GM21447 (cell line): ENCODE results near the gene CCDC71.

Source experiments
- ATAC-seq: cut with Tn5 transposase; IDR thresholded peaks from one replicate; pipeline ENCODE4 v1.9.1; 2021; ENCODE audit not compliant: unreplicated experiment

Gene CCDC71

DNA sequence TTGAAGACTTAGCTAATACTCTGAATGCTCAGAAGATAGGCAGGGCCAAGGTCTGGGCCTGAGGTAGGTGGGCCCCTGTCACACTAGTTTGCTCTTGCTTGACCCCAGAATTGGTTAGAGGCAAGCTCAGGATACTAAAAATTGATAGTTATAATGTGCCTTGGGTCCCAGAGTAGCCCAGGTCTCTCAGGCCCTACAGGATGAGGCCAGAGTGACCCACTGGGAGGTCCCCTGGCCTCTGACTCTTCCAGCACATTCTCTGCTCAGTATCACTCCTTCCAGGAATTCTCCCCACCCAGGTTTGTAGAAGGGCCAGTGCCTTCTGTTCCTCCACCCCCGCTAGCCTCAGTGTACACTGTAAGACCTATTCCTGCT lies 4.6 kb upstream of the CCDC71 start:
- no peak for ATAC-seq

DNA sequence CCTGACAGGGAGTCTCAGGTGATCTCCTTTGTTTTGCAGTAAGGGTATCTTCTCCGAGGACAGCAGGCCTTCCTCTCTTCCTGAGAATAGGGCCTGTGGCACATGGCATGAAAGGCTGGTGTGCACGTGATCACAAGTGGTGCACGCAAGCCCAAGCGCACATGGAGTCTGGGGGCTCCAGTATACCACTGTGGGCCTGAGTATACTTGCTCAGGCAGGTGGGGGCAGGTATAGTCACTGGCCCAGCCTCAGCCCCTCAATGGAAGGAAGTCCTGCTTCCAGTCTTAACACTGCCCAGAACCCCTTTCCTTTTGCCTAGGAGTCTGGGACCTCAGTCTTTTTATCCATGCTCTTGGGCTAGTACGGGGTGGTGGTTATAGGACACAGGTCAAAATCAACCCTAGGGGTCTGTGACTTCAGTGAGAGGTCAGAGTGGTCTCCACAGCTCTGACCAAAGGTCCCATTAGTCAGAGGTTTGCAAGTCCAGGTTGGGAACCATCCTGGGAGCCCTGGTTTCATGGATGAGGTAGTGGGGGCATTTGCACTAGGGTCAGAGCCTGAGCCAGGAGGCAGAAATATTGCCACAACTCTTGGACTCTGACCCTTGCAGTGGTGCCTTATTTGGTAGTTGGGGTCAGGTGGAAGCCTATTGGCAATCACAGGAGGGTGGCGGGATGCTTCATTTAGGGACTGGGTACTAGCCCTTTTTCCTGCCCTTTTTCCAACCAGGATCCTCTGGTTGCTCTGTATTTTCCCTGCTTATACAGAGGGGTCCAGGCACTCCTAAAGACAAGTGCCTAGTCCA lies 823 bp upstream of the CCDC71 start:
- no peak for ATAC-seq

DNA sequence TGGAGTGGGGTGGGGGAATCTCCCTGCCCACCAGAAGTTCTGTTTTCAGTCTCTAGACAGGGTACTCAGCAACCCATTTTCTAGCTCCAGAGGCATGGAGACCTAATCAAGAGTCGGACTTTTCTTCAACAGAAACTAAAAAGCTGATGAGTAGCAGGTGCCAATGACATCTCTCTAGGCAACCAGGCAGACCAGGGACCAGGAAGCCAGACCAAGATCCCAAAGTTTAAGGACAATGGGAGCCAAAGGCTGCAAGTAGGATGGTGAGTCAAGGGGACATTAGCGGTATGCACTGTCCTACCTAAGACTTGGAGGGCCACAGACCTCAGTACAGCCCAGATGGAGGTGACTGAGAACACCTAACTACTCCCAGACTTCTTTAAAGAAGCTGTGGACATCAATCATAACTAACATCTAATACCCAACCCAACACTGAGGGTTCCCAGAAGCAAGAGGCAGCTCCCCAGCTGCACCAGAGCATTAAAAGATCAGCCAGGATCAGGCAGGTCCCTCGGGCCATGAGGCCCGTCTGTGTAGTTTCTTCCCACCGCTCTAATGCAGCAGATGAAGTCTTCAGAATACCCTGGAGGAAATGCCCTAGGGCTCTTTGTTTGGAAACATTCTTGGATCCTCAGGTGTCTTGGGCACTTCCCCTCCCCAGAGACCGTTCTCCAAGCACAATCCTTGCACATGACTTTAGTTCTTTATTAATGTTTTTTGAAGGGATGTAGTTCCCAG lies 979 bp downstream of the CCDC71 start:
- no peak for ATAC-seq

DNA sequence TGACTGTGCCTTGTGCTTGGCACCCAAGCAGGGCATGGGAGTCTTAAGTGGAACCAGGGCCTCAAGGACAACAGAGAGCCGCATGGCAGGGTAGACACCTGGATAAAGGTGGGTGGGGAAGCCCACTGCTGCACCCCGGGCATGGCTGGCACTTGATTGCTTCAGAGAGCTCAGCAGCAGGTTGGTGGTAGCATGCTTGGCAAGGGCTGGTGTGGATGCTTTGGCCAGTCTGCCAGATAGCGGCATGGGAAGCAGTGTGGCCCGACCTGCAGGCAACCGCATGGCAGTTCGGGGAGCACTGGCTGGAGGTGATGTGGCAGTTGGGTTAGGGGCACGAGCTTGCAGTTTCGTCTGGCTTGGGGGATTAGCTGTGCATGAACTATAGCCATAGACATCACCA lies 2.5 kb downstream of the CCDC71 start:
- ATAC-seq, result no peak

DNA sequence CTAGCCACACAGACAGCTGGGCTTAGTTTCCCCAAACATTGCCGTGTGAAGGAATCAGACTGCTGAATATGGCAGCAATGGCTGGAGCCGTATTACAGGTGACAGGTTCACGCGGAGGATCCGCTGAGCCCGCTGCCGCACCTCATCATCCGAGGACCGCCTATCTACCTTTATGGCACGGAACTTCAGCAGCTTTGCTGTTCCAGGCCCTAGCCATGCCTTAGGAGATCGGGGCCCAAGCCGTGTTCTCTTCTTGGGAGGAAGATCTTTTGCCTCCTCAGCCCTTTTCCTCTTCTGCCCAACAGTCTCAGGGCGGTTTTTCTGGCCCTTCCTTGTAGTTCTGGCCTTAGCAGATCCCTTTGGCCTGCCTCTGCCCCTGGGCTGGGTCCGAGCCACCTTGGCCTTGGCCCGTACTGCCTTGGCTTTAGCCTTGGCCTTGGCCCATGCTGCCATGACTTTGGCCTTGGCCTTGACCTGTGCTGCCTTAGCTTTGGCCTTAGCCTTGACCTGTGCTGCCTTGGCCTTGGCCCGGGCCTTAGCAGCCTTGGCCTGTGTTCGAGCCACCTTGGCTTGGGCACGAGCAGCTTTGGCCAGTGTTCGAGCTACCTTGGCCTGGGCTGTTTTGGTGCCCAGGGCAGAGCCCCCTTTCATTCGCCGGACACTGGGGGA lies 3.2 kb downstream of the CCDC71 start:
- ATAC-seq, result no peak

DNA sequence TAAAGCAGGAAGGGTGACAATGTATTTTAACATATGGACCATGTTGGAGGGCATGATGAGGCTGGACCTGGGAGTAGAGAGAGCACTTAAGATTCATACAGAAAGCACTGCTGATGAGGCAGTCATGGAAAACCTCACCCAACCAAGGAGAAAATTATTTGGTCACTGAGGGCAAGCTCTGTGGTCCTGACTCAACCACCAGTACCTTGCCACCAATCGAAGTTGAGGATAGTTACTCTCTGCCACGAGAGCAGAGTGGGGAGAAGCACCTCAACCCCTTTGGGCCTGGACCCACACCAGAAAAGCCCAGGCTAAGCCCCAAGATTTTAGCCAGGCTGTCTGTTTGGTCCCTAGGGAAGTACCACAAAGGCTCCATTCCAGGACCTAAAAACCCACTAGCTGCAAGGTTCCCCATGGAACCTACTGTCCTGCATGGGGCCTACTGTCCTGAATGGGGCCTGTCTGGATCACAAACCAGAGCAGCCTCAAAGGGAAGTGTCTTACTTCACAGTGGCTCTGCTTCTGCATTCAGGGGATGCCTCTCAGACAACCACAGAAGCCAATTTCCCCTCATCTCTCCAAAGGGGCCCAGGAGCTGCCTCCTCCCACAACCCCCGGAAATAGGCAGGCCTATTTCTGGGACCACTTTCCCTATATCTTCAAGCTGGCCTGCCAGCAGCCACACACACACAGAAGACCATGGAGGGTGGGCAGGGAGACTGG lies 4.2 kb downstream of the CCDC71 start:
- ATAC-seq, result no peak

DNA sequence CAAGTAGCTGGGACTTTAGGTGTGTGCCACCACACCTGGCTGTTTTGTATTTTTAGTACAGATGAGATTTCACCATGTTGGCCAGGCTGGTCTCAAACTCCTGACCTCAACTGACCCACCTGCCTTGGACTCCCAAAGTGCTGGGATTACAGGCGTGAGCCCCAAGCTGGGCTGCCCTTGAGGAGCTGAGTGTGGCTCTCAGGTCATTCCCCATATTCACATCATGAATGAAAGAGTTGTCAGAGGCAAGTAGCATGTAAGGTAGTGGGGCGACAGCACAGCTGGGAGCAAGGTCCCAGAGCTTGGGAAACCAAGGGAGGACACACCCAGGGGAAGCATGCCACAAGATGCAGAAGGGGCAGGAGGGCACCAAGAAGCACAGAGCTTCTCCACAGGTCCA lies 4.9 kb downstream of the CCDC71 start:
- no peak for ATAC-seq

DNA sequence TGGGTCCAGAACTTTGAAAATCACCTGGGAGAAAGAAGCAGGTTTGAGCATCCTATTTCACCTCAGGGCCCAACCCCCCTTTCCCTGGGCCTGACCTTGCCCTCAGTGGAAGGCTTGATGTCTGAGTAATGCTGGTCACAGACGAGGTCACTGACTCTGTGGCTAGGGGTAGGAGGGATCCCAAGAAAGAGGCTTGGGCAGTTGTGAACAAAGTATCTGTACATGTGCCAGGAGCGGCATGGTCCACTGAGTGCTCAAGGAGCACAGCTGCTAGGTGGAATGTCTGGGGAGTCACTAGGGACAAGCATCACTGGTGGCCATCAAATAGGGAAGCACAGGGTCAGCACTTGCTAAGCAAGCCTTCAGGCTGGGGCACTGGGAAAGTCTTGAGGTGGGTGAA lies 7.3 kb downstream of the CCDC71 start:
- ATAC-seq, result no peak

DNA sequence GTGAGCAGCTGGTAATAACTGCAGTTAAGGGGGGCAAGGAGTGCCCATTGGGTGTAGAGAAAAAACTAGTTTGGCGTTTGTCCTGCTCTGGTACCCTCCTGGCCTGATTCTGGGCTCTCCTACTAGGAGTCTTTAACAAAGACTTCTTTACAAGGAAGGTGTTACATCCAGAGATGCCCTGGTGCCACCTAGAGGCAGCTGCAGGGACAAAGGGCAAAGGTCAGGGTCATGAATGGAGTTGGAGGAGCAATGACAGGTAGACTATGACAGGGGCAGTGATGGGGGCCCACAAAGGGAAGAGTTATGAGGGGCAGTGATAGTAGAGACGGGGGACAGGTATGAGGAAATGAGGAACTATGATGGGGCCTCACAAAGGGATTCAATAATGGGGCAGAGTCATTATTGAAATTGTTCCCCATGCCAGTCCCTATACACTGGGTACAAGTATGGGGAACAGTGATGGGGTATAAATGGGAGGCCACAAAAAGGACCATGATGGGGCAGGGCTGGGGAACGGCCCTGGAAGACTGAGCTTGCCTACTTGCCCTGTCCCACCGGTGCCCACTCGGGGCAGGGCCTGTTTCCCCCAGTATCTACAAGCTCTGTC lies 7.9 kb downstream of the CCDC71 start:
- ATAC-seq, result no peak

DNA sequence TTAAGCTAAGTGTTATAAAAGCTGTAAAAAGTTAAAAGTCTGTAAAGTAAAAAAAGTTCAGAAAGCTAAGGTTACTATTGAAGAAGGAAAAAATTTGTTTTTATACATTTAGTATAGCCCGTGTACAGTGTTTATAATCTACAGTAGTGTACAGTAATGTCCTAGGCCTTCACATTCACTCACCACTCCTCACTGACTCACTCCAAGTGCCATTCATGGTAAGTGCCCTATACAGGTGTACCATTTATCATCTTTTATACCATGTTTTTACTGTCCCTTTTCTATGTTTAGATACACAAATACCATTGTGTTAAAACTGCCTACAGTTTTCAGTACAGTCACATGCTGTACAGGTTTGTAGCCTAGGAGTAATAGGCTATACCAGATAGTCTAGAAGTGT lies 8.8 kb downstream of the CCDC71 start:
- ATAC-seq, result no peak

DNA sequence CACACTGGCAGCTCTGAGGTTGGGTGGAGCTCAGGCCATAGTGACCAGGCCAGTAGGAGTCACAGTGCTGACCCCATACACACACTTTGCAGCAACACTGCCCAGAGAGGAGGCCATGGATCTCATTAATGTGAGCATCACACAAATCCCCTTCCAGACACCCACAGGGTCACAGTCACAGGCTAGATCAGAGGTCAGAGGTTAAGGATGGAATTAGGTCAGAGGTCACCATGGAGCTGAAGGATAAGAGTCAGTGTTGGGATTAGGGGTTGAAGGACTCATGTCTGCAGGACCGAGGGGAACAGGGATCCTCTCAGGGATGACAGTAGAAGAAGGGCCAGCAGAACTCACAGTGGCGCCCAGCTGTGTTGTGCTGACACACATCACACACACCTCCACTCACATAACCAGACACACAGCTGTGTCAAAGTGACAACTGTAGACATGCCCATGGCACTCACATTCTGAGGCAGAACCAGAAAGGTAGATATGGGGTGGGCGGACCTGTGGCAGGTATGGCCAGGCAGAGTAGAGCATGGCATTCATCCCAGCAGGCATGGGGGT lies 12.7 kb downstream of the CCDC71 start:
- ATAC-seq, result no peak

DNA sequence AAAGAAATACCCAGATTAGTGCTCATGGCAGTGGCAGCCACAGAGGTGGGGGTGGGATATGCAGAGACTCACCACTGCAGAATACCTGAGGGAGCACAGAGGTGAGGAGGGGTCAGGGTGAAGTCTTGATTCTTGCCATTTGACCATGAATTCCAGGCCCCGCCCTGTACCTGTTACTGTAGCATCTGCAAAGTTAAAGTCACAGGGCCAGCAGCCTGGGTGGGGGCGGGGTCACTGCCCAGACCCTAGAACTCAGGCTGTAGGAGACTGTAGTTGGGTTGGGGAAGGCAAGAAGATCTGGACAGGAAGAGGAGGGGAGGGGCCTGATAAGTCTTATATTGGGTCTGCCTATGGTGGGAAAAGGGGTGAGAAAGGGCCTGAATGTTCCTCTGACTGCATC lies 14.5 kb downstream of the CCDC71 start:
- ATAC-seq, result no peak

DNA sequence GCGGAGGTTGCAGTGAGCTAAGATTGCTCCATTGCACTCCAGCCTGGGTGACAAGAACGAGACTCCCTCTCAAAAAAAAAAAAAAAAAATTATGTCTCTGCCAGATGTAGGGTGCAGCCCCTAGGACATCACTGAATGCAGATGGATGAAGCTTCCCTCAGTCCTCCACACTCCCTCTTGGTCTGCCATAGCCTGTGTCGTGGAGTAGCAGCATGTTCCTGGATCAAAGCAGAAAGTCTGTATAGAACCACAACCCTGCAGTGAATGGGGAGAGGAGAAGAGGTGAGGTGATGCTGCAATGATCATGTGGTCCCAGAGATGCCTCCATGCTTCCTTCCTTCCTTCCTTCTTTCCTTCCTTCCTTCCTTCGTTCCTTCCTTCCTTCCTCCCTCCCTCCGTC lies 18.0 kb downstream of the CCDC71 start:
- no peak for ATAC-seq

DNA sequence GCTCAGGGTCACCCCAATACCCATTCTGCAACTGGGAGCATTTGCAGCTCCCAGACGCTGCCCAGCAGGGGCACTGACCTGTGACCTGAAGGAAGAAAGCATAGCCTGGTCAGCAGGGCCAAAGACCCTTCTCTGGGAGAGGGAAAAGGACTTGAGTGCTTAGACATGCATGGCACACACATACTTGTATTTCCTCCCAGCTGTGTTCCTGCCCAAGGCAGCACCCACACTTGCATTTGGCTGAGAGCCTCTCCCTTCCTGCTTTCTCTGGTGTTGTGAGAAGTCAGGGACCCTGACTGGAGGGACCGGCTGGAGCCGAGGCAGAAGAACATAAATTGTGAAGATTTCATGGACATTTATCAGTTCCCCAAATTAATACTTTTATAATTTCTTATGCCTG lies 26.1 kb downstream of the CCDC71 start:
- ATAC-seq, result no peak

DNA sequence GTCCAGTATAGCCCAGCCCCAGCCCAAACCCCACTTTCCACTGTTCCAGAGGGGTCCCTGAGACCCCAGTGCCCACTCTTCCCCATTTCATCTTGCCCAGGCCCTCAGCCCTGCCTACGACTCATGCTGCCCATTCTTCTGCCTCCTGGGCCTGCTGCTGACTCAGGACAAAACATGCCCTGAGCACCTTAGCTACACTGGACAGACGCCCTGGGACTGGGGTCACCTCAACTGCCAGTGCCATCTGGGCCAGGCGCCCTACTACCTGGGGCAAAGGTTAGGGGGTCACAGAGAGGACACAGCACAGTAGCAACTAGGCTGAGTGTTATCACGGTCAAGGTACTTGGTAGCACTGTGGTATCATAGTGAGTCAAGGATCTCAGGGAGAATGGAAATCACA lies 30.6 kb downstream of the CCDC71 start:
- no peak for ATAC-seq

DNA sequence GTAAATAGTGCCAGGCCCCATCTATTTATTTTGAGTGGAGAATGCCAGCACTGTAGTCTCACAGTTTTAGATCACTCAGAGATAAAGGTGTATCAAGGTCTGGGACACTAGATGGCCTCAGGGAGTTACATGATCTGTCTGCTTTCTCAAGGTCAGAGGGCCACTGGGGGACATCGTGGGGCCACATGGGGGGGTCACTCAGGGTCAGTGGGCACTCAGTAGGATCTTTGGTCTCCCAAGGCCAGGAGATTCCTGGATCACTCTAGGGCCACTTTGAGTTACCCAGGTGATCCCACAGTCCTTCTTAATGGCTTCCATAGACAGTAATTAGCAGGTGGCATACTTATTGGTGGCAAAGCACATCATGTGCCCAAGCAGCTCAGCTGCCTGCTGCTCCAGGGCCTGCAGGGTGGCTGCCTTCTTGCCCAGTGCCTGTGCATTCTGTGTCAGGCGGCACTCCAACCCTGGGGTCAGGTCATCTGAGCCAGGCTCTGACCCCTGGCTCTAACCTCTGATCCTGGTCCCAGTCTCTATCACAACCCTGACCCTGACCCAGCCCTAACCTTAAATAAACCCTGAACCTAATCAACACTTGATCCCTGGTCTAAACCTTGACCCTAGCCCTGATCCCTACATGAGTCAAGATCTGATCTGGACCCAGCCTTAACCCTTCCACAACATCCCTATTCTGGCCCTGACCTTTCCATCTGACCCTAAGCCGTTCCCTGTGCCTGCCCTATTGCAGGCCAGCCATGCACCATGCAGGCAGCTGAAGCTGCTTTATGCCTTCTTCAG lies 31.5 kb downstream of the CCDC71 start:
- ATAC-seq, result no peak

DNA sequence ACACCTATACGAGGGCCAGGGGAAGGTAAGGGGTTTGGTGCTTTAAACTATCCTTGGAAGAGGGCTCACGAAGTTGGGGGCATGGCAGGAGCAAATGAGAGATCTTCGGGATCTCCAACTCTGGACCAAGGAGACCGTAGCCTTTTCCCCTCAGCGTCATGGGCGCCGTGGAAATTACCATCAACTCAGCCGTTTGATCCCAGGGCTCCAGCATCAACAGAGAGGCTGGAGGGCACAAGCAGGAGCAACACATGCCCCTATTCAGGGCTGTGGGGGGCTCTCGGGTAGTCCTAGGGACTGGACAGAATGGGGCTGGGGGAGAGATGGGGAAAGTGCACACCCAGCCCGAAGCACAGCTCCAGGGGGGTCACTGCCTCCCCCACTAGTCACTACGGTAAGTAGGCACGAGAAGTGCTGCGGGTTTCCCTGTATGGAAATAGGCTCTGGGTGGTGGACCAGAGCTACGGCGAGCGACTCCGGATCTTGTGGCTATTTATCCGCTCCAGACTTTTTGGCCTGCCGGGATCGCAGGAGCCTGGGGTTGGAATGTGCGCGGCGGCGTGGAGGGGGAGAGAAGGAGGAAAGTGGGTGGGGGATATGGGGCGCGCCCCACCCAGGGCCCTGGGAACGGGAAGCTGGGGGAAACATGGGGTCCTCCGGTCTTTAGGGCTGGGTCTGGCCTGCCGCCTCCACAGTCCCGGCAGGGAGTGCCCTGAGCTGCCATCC lies 32.7 kb downstream of the CCDC71 start:
- no peak for ATAC-seq

DNA sequence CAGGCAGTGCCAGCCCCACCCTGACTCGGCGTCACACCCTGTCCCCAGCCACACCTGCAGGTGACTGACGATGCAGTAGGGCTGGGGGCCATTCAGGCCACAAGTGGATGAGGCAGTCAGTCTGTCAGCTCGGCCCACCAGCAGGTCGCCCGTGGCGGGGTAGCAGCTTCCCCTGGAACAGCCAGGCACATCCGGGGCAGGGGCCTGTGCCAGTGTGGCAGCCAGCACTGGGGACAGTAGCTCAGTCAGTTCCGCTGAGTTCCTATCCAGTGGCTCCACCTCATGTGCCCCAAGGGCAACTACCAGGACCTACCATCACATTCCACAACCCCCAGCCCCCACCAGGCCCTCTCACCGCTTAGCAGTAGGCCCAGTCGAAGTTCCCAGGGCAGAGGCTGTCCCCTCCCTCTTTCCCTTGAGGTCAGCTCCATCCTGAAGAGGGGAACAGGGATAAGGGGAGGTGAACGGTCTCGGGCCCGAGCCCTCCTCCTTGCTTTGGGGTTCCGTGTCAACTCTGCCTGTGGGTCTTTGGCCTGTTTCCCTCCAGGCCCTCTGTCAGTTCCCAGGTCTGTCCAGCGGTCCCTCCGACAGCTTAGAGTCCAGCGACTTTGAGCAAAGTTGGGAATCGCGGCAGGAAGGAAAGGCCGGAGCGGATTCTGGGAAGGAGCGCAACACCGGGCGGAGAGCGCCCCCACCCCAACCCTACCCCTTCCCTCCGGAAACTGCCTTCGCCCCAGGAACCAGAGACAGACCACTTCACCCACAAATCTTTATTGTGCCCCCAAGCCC lies 33.5 kb downstream of the CCDC71 start, which contains the start of gene LAMB2:
Gene LAMB2, minus strand, starts transcription at position 614 of the 789 bp plus-strand sequence. Its CDS starts 183 bp downstream, at position 431.
- no peak for ATAC-seq
